Activated naive CD4-positive, alpha-beta T cell (primary cell): Measurements from ENCODE around the gene PRRC2A.

Experiments used
- DNase-seq, 4 experiments: peaks; one replicate each; lab custom pipeline; 2025; lab: John Stamatoyannopoulos, UW

Gene PRRC2A

GRCh38 chr6:31624070-31624469, 3.6 kb downstream of the PRRC2A start:
- DNase-seq, result no peak

- DNase-seq, result no peak
These were observed 6.4 kb downstream of the PRRC2A start for GRCh38 chr6:31626952-31627351.

DNA sequence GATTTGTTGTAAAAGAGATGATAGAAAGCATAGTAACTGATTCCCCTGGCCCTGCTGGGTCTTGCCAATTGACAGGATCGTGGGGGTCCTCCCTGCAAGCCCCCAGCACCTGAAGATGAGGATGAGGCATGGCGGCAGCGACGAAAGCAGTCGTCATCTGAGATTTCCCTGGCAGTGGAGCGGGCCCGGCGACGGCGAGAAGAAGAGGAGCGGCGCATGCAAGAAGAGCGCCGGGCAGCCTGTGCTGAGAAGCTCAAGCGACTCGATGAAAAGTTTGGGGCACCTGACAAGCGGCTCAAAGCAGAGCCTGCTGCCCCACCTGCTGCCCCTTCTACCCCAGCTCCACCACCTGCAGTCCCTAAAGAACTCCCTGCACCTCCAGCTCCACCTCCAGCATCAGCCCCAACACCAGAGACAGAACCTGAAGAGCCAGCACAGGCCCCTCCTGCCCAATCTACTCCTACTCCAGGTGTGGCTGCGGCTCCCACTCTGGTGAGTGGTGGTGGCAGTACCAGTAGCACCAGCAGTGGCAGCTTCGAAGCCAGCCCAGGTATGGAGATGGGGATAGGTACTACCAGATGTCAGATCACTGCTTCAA, 7.3 kb downstream of the PRRC2A start:
- DNase-seq, result no peak

DNA sequence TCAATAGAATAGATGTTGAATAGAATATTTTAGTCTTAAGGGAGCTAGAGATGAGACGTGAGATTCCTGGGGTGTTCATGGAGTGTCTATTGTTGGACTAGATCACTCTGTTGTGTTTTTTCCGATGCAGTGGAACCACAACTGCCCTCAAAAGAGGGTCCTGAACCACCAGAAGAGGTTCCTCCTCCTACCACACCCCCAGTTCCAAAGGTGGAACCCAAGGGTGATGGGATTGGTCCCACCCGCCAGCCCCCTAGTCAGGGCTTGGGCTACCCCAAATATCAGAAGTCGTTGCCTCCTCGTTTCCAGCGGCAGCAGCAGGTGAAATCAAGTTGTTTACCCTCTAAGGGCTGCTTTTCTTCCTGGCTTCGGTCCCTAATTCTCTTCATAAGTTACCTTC, 8.5 kb downstream of the PRRC2A start:
- no peak for DNase-seq

- DNase-seq, result no peak
These were observed 9.8 kb downstream of the PRRC2A start for GRCh38 chr6:31630177-31630934.

DNA sequence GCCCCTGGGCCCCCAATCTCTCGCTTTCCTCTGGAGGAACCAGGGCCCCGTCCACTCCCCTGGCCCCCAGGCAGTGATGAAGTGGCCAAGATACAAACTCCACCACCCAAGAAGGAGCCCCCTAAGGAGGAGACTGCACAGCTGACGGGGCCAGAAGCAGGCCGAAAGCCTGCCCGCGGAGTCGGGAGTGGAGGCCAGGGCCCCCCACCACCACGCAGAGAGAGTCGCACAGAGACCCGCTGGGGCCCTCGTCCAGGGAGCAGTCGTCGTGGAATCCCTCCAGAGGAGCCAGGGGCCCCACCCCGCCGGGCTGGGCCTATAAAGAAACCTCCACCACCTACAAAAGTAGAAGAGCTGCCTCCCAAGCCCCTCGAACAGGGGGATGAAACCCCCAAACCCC, 10.7 kb downstream of the PRRC2A start:
- no peak for DNase-seq

DNA sequence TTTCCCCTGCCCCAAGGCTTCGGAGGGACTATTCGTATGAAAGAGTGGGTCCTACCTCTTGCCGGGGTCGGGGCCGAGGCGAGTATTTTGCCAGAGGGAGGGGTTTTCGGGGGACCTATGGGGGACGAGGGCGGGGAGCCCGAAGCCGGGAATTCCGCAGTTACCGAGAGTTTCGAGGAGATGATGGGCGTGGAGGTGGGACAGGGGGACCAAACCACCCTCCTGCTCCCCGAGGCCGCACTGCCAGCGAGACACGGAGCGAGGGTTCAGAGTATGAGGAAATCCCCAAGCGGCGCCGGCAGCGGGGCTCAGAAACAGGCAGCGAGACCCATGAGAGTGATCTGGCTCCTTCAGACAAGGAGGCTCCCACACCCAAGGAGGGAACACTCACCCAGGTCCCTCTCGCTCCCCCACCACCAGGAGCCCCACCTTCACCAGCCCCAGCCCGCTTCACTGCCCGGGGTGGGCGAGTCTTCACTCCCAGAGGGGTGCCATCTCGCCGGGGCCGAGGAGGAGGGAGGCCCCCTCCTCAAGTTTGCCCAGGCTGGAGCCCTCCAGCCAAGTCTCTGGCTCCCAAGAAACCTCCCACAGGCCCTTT, 11.3 kb downstream of the PRRC2A start:
- DNase-seq, result no peak

DNA sequence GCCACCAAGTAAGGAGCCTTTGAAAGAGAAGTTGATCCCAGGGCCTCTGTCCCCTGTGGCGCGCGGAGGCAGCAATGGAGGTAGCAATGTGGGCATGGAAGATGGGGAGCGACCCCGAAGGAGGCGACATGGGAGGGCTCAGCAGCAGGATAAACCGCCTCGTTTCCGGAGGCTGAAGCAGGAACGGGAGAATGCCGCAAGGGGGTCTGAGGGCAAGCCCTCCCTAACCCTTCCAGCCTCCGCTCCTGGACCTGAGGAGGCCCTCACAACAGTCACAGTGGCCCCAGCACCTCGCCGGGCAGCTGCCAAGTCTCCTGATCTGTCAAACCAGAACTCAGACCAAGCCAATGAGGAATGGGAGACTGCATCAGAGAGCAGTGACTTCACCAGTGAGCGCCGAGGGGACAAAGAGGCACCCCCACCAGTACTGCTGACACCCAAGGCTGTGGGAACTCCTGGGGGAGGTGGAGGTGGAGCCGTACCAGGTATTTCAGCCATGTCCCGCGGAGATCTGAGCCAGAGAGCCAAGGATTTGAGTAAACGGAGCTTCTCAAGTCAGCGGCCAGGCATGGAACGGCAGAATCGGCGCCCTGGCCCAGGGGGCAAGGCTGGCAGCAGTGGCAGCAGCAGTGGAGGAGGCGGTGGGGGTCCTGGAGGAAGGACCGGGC, 11.9 kb downstream of the PRRC2A start:
- no peak for DNase-seq

- DNase-seq, result no peak
These were observed 12.9 kb downstream of the PRRC2A start for GRCh38 chr6:31633447-31633846.

DNA sequence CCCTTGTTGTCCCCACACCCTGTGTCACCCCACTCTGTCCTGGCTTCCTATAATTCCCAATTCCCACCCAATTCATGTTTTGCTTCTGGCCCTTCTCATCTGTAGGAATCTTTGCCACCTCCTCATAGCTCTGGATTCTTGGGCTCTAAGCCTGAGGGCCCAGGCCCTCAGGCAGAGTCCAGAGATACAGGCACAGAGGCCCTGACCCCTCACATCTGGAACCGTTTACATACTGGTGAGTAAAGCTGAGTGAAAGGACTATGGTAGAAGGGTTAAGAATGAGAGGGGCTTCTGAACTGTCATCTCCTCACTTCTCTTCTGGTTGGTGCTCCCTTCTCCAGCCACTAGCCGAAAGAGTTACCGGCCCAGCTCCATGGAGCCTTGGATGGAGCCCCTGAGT, 13.6 kb downstream of the PRRC2A start:
- DNase-seq, result no peak

DNA sequence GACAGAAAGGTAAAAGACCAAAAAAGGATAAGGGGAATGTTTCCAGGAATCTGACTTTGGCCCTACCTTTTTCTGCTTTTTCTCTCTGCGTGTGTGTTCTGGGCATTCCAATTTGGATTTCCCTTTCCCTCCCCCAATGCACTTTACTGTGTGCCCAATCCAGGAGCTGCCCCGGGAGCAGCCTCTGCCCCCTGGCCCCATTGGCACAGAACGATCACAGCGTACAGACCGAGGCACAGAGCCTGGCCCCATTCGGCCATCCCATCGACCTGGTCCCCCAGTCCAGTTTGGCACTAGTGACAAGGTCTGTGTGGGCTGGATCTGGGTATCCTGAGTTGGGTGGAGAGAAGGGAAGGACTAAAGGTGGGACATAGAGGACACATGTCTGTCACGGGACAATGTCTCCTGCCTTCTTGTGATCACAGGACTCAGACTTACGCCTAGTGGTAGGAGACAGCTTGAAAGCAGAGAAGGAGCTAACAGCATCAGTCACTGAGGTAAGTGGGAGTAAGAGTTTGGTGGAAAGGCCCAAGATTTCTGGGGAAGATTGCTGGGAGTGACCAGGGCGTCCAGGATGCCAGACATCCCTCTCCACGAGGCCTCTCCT, 14.6 kb downstream of the PRRC2A start:
- no peak for DNase-seq

DNA sequence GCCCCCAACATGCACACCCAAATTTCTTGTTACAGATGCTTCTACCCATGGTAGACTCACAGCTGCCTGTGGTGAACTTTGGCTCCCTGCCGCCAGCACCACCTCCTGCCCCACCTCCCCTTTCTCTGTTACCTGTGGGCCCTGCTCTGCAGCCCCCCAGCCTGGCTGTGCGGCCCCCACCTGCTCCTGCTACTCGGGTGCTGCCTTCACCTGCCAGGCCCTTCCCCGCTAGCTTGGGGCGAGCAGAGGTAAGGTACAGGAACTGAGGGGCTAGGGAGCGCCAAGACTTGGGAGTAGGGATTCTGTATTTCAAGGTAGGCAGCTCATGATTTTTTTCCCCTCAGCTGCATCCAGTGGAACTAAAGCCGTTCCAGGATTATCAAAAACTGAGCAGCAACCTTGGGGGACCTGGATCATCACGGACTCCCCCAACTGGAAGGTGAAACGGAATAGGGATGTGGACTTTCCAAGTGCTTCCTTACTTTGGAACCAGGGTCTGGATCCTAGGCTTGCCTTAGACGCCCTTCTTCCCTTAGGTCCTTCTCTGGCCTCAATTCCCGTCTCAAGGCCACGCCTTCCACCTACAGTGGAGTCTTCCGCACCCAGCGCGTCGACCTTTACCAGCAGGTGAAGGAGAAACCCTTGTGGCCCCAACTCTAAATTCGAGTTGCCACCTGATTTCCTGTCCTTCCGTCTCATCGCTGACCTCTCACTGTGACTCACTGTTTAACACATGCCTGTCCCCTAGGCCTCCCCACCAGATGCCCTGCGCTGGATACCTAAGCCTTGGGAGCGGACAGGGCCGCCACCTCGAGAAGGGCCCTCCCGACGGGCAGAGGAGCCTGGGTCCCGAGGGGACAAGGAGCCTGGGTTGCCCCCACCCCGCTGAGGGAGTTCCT, 16.4 kb downstream of the PRRC2A start:
- no peak for DNase-seq

- no peak for DNase-seq
These were observed 18.5 kb downstream of the PRRC2A start for GRCh38 chr6:31639043-31639442.

GRCh38 chr6:31639449-31639861, 18.9 kb downstream of the PRRC2A start:
- DNase-seq, result no peak

DNA sequence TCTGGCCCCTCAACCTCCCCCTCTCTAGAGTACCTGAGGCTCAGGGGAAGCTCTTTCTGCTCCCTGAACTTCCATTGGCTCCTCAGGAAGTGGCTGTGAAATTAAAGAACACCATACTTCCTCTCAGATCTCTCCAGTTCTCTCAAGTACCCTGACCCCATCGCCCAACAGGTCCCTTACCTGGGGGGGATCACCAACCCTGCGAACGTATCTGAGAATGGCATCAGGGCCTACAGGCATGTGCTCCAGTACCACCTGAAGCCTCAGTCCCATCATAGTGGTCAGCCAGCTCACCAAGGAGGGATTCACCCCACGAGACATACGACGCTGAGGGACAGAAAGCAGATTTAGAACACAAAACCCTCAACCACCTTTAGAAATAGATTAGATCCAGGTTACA, 20.1 kb downstream of the PRRC2A start:
- DNase-seq, result no peak

DNA sequence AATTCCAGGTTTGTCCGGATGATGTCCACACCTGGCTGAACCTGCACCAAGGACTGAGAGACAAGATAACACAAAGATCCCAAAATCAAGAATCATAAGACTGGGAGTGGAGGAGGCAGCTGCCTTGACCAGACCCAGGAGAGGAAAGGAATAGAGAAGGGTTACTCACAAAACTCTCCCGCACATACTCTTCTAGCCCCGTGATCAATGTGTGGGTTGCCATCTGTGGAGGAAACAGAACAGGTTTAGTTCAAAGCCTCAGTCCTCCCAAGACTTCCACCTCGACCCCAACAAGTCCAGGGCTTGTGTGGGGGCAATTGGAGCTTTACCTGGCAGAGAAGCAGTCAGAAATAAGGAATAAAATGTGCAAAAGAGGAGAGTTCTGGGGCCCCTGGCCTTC, 20.9 kb downstream of the PRRC2A start:
- no peak for DNase-seq

DNA sequence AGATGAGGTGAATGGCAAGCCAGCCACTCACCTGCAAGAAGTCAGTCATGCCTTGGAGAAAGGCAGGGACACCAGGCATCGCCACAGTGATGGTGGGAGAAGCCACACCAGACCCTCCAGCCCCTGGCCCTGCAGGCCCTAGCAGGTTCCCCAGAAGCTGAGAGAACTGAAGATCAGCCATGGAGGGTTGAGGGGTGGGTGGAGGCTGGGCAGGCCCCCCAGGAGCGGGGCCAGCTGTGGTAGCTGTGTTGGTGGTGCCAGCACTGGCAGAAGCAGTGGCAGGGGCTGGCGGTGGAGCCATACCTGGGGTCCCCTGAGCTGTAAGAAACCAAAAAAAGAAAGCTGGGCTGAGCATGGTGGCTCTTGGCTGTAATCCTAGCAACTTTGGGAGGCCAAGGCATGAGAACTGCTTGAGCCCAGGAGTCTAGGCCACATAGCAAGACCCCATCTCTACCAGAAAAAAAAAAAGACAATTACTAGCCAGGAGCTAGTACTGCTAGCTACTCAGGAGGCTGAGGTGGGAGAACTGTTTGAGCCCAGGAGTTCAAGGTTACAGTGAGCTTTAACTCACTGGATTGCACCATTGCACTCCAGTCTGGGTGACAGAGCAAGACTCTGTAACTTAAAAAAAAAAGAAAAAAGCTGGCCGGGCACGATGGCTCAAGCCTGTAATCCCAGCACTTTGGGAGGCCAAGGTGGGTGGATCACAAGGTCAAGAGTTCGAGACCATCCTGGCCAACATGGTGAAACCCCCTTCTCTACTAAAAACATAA, 22.5 kb downstream of the PRRC2A start:
- DNase-seq, result no peak

- DNase-seq, result no peak
These were observed 23.4 kb downstream of the PRRC2A start for GRCh38 chr6:31643818-31644454.

- no peak for DNase-seq
These were observed 24.8 kb downstream of the PRRC2A start for GRCh38 chr6:31645325-31645724.

DNA sequence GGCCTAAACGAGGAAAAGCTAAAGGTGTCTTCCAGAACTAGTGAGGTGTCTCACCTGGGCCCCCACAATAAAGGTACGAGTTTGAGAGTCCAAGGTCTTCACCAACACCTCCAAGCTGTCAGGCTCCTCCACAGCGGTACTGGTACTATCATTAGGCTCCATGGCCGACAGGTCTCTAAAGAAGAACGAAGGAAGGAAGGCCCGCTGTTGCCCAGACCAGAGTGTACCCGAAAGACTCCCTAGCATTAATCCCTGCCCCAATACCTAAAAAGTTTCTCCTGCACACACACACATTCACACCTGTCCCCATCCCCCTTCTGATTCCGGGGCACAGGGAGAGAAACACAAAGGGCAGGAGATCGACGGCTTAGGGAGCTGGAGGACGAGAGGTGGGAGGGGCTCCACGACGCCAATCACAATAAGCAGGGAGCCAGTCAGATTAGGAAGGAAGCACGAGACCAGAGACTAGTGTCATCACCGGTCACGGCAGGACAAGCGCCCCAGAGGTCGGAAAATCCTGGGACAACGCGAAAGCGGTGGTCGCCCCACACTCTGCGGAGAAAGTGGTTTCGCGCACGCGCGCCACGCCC, 31.2 kb downstream of the PRRC2A start:
- no peak for DNase-seq
